Neural cell (in vitro differentiated cells): ENCODE data around the gene ABCA4. TPM values are rescaled to one million over a fixed set of nuclear protein-coding genes. Genes with fewer than 3 reads are reported as not detected.

Source experiments
- H2AFZ ChIP-seq: fragments of 200-600, 300-800 bp; sonication (generic), shearing (Covaris generic); 2 replicates; pipeline ENCODE4 v1.6.0; 2014; ENCODE audit warnings: low read depth, mild to moderate bottlenecking, antibody characterized with exemption, low read length, moderate library complexity
- H3F3A ChIP-seq: fragments of 200-600 bp; shearing (Covaris generic); 2 replicates; pipeline ENCODE4 v1.6.1; 2016; ENCODE audit warnings: mild to moderate bottlenecking, moderate library complexity, mixed read lengths, antibody characterized with exemption, low read length; ENCODE audit not compliant: insufficient read depth, poor library complexity, severe bottlenecking
- H3K27ac ChIP-seq: fragments of 200-600, 300-800 bp; sonication (generic), shearing (Covaris generic); 2 replicates; pipeline ENCODE4 v1.5.1; 2014; ENCODE audit warnings: mild to moderate bottlenecking, low read length, moderate library complexity
- H3K27me3 ChIP-seq: fragments of 300-800, 200-600 bp; sonication (generic), shearing (Covaris generic); 2 replicates; pipeline ENCODE4 v1.6.0; 2014; ENCODE audit warnings: mild to moderate bottlenecking, low read depth, low read length, moderate library complexity; ENCODE audit not compliant: insufficient read depth
- H3K36me3 ChIP-seq: fragments of 300-800, 200-600 bp; sonication (generic), shearing (Covaris generic); 2 replicates; pipeline ENCODE4 v1.5.1; 2014; ENCODE audit warnings: mild to moderate bottlenecking, antibody characterized with exemption, low read length, moderate library complexity; ENCODE audit not compliant: insufficient read depth
- H3K4me2 ChIP-seq: fragments of 300-800, 200-600 bp; sonication (generic), shearing (Covaris generic); 2 replicates; pipeline ENCODE4 v1.6.0; 2014; ENCODE audit warnings: mild to moderate bottlenecking, low read length
- H3K4me3 ChIP-seq: fragments of 300-800, 200-600 bp; sonication (generic), shearing (Covaris generic); 2 replicates; pipeline ENCODE4 v1.5.1; 2014; ENCODE audit warnings: mild to moderate bottlenecking, low read length, moderate library complexity
- H3K79me2 ChIP-seq: fragments of 200-600 bp; shearing (Covaris generic); replicated peaks from 2 replicates; pipeline ENCODE4 v1.6.0; 2014; ENCODE audit warnings: mild to moderate bottlenecking, low read length, moderate library complexity; ENCODE audit not compliant: insufficient read depth
- H3K9ac ChIP-seq: fragments of 300-800, 200-600 bp; sonication (generic), shearing (Covaris generic); 2 replicates; pipeline ENCODE4 v1.6.1; 2016; ENCODE audit warnings: mild to moderate bottlenecking, low read length, mixed read lengths
- H3K9me2 ChIP-seq: fragments of 200-600 bp; shearing (Covaris generic); 2 replicates; pipeline ENCODE4 v1.6.1; 2016; ENCODE audit warnings: mild to moderate bottlenecking, low read length, mixed read lengths; ENCODE audit not compliant: insufficient read depth
- H3K9me3 ChIP-seq: fragments of 200-600, 300-800 bp; sonication (generic), shearing (Covaris generic); 2 replicates; pipeline ENCODE4 v1.6.1; 2016; ENCODE audit warnings: mild to moderate bottlenecking, mixed run types, low read length, moderate library complexity, mixed read lengths
- H4K20me1 ChIP-seq: fragments of 200-600 bp; shearing (Covaris generic); 2 replicates; pipeline ENCODE4 v1.6.1; 2016; ENCODE audit warnings: mild to moderate bottlenecking, mixed run types; ENCODE audit not compliant: insufficient read depth
- EP300 ChIP-seq: fragments of 450-650 bp; conservative IDR thresholded peaks from 2 replicates; pipeline ENCODE4 v1.6.1; 2014; ENCODE audit warnings: antibody characterized with exemption, mild to moderate bottlenecking, moderate library complexity; ENCODE audit not compliant: poor library complexity, severe bottlenecking
- EZH2 ChIP-seq: fragments of 200-600, 300-800 bp; shearing (Covaris generic), sonication (generic); IDR thresholded peaks from 2 replicates; pipeline ENCODE4 v1.6.1; 2014; ENCODE audit warnings: antibody characterized with exemption, low read length, borderline replicate concordance, mild to moderate bottlenecking; ENCODE audit not compliant: insufficient read depth, poor library complexity, severe bottlenecking
- MXI1 ChIP-seq: fragments of 450-650 bp; conservative IDR thresholded peaks from 2 replicates; pipeline ENCODE4 v1.6.1; 2014; ENCODE audit warnings: antibody characterized with exemption, mild to moderate bottlenecking; ENCODE audit not compliant: poor library complexity, severe bottlenecking
- POLR2AphosphoS5 ChIP-seq: IDR thresholded peaks from 2 replicates; pipeline ENCODE4 v1.6.1; 2012
- RAD21 ChIP-seq: fragments of 450-650 bp; conservative IDR thresholded peaks from 2 replicates; pipeline ENCODE4 v1.6.1; 2014; ENCODE audit warnings: antibody characterized with exemption, mild to moderate bottlenecking, moderate library complexity
- REST ChIP-seq: IDR thresholded peaks from 2 replicates; pipeline ENCODE4 v1.6.1; 2012; ENCODE audit warnings: borderline replicate concordance
- SMC3 ChIP-seq: fragments of 450-650 bp; conservative IDR thresholded peaks from 2 replicates; pipeline ENCODE4 v1.6.1; 2014; ENCODE audit warnings: antibody characterized with exemption, mild to moderate bottlenecking, moderate library complexity; ENCODE audit not compliant: poor library complexity
- TAF1 ChIP-seq: IDR thresholded peaks from 2 replicates; pipeline ENCODE4 v1.6.1; 2012; ENCODE audit warnings: low read depth
- polyA plus RNA-seq: library from polyadenylated mRNA; depleted of rRNA; stranded (reverse); fragments of >200 nt; gene quantifications from 2 replicates; pipeline ENCODE4 v1.2.3, GENCODE V29; 2014
- TF ChIP-seq, protein P1 (sequence below): fragments of 450-650 bp; IDR thresholded peaks from 2 replicates; pipeline ENCODE4 v1.5.1; 2014; ENCODE audit warnings: antibody characterized with exemption, mild to moderate bottlenecking, moderate library complexity; ENCODE audit not compliant: poor library complexity, severe bottlenecking

The ABCA4 gene
- polyA plus RNA-seq, 1 donor from 2014 or later, result not detected

DNA sequence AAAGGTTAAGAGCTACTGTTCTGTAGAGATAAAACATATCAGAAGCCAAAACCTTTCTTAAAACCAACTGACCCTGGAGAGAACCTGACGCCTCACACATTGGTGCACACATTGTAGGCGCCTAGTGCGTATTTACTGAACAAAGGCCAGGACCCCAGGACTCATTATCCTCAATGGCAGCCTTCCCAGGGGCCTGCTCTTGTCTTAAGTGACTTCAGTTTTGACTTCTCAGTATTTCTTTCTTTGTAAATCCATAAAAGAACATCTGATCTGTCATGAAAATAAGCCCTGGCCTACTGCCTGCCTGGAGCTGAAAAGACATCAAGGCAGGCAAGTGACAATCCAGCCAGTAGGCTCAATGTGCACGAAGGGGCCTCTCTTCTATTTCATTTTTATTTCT is 27.6 kb downstream of the ABCA4 start:
- peak overlapping the region; percentile 17 for H3K4me2 ChIP-seq
- H2AFZ ChIP-seq, result no peak overlapping the region
- H3K27ac ChIP-seq, result peak overlapping the region; percentile 73

GRCh38 chr1:94092210-94092613 is 28.7 kb downstream of the ABCA4 start:
- Histone ChIP-seq H3K4me3 (peak overlapping the region; percentile 12), H3K4me2 (peak overlapping the region; percentile 38), H2AFZ (no peak overlapping the region), H3K36me3 (no peaks in the 10 kb centered on the region), H3K79me2 (no peaks in the 10 kb centered on the region), H3K9me2 (no peaks in the 10 kb centered on the region), H4K20me1 (no peaks in the 10 kb centered on the region), H3K27me3 (no peaks in the 10 kb centered on the region), H3K9ac (peak overlapping the region; percentile 7), H3K27ac (peak overlapping the region; percentile 73), H3F3A (no peaks in the 10 kb centered on the region), H3K9me3 (no peaks in the 10 kb centered on the region)
- TF ChIP-seq TAF1, result no peak
- peak; percentile 65 for TF ChIP-seq EP300
- no peak for TF ChIP-seq SMC3
- TF ChIP-seq RAD21, result no peak
- TF ChIP-seq, protein P1, sequence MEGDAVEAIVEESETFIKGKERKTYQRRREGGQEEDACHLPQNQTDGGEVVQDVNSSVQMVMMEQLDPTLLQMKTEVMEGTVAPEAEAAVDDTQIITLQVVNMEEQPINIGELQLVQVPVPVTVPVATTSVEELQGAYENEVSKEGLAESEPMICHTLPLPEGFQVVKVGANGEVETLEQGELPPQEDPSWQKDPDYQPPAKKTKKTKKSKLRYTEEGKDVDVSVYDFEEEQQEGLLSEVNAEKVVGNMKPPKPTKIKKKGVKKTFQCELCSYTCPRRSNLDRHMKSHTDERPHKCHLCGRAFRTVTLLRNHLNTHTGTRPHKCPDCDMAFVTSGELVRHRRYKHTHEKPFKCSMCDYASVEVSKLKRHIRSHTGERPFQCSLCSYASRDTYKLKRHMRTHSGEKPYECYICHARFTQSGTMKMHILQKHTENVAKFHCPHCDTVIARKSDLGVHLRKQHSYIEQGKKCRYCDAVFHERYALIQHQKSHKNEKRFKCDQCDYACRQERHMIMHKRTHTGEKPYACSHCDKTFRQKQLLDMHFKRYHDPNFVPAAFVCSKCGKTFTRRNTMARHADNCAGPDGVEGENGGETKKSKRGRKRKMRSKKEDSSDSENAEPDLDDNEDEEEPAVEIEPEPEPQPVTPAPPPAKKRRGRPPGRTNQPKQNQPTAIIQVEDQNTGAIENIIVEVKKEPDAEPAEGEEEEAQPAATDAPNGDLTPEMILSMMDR, result no peak
- TF ChIP-seq MXI1, result no peak
- peak; percentile 35 for TF ChIP-seq POLR2AphosphoS5
- peak; percentile 8 for TF ChIP-seq REST
- no peak for TF ChIP-seq EZH2

More for the DNA sequence above, 27.6 kb downstream of the ABCA4 start:
- Histone ChIP-seq H3F3A (no peaks in the 10 kb centered on the region), H3K9ac (peak overlapping the region; percentile 4), H3K9me2 (no peaks in the 10 kb centered on the region), H3K27me3 (no peaks in the 10 kb centered on the region), H3K4me3 (no peak overlapping the region), H3K79me2 (no peaks in the 10 kb centered on the region), H3K9me3 (no peaks in the 10 kb centered on the region), H4K20me1 (no peaks in the 10 kb centered on the region), H3K36me3 (no peaks in the 10 kb centered on the region)
- peak; percentile 30 for TF ChIP-seq POLR2AphosphoS5
- TF ChIP-seq EP300, result peak; percentile 65
- TF ChIP-seq MXI1, result no peak

GRCh38 chr1:94090761-94091160 is 30.2 kb downstream of the ABCA4 start:
- H3K4me3 ChIP-seq, result no peak overlapping the region
- H3K4me2 ChIP-seq, result no peak overlapping the region
- no peaks in the 10 kb centered on the region for H3K9me2 ChIP-seq
- H2AFZ ChIP-seq, result no peak overlapping the region
- no peak for TF ChIP-seq TAF1
- TF ChIP-seq, protein P1, result no peak
- TF ChIP-seq EZH2, result no peak
- TF ChIP-seq RAD21, result no peak
- no peak for TF ChIP-seq EP300
- no peak for TF ChIP-seq SMC3
- TF ChIP-seq REST, result no peak
- no peak for TF ChIP-seq POLR2AphosphoS5
- TF ChIP-seq MXI1, result no peak
- H3K9ac ChIP-seq, result no peak overlapping the region
- H3F3A ChIP-seq, result no peaks in the 10 kb centered on the region
- no peak overlapping the region for H3K27ac ChIP-seq
- H4K20me1 ChIP-seq, result no peaks in the 10 kb centered on the region
- no peaks in the 10 kb centered on the region for H3K9me3 ChIP-seq
- no peaks in the 10 kb centered on the region for H3K36me3 ChIP-seq
- H3K27me3 ChIP-seq, result no peaks in the 10 kb centered on the region
- H3K79me2 ChIP-seq, result no peaks in the 10 kb centered on the region
